ENCODE results near the gene UNC93B1.

Gene UNC93B1

DNA sequence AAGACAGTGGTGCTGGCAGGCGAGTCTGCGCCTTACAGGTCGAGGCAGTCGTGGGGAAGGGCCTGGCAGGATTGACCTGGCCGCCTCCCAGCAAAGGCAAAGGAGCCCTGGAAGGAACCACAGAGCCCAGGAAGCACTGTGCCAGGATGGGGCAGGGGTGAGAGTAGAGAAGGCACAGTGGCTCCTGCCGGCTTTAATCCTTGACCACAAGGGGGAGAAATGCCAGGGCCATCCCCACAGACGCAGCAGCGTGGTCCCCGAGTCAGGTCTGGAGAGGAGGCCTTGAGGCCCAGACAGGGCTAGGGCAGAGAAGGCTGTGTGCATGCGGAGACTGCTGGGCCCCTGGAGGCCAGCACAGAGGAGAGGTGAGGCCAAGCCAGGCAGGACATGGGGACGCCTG, 16.7 kb upstream of the UNC93B1 start:
- no peak for DNase-seq

DNA sequence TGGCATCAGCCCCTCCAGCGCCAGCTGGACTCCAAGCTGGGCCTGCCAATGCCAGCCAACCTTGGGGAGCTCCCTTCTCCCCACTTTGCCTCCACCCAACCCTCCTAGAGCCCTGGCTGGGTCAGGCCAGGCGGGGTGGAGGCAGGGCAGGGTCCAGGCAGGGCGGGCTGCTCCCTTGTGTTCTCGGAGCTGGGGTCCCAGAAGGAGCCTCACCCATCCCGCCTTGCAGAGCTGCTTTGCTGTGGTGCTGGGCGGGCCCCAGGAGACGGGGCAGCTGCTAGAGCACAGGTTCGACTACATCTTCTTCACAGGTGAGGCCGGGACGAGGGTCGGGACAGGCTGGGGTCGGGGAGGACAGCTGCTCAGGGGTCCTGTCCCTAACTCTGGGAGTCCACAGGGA, 15.6 kb upstream of the UNC93B1 start:
- DNase-seq: no peak

DNA sequence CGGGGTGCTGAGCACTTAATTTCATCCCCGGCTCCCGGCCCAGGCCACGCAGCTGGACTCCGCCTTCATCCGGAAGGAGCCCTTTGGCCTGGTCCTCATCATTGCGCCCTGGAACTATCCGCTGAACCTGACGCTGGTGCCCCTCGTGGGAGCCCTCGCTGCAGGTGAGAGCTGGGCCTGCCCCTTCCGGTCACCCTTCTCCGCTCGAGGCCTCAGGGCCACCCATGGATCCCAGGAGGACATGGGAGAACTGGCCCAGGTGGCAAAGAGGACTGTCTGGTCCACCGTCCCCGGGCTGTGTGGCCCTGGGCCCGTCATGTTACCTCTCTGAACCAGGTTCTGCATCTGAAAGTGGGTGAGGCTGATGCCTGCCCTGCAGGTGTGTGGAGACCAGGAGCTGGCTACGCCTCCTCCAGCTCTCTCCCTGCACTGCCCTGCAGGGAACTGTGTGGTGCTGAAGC, 14.9 kb upstream of the UNC93B1 start:
- DNase-seq: no peak

DNA sequence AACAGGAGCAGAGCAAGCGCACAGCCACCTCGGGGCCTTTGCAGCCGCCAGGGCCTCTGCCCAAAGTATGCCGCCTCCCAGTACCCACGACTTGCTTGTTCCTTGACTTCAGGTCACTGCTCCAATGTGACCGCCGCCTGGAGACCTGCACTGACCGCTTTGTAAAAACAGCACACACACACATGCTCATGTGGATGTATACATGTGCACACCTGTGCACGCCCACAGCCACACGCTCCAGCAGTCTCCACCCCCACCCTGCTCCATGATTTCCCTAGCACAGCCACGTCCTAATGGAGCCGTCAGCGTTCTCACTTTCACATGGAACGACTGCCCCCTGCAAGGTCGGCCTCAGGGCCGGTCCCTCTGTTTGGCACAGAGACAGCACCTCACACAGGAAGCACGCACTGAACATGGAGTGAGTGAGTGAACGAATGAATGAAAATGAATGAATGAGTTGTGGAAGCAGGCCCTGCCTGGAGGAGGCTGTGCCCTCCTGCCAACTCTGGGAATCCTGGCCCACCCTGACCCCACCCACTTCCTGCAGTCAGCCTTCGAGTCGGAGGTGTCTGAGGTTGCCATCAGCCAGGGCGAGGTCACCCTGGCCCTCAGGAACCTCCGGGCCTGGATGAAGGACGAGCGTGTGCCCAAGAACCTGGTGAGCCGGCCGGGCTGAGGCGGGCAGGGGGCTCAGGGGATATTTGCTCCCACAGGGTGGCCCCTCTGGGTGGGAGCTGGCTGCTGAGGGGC, 14.3 kb upstream of the UNC93B1 start:
- DNase-seq: no peak

DNA sequence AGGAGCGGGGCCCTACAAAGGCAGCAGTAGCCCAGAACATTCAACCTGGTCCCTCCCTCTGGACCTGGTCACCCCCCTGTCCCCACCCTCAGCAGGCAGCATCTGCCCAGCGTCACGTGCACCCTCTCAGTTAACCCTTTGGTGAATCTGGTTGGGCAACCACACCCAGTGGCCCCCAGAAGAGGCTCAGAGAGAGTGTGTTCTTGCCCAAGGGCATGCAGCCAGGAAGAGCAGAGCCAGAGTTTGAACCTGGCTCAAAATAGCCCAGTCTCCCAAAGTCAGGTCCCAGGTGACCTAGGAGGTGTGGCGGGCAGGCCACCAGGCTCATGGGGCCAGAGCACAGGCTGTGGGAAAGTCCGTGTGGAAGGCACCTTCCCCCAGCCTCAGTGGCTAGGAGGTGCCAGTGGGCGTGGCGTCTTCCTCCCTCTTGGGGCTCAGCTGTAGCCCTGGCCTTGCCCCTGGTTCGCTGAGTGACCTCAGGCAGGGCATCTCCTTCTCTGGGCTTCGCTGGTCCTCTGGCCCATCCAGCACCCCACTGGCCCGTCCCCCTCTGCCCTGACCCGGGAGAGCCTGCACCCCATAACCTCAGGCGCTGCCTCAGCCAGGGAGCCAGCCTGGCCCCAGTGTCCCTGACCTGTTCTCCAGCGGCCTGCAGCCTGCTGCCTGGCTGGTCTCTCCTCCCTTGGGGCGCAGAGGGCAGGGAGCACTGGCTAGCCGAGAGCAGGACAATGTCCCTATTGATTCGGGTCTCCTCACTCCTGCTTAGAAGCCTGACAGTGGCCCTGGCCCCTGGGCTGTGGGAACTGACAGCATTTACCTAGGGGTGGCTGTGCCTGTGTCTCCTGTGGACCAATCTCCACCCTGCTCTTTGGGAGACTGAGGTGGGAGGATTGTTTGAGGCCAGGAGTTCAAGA, 13.3 kb upstream of the UNC93B1 start:
- DNase-seq: no peak

DNA sequence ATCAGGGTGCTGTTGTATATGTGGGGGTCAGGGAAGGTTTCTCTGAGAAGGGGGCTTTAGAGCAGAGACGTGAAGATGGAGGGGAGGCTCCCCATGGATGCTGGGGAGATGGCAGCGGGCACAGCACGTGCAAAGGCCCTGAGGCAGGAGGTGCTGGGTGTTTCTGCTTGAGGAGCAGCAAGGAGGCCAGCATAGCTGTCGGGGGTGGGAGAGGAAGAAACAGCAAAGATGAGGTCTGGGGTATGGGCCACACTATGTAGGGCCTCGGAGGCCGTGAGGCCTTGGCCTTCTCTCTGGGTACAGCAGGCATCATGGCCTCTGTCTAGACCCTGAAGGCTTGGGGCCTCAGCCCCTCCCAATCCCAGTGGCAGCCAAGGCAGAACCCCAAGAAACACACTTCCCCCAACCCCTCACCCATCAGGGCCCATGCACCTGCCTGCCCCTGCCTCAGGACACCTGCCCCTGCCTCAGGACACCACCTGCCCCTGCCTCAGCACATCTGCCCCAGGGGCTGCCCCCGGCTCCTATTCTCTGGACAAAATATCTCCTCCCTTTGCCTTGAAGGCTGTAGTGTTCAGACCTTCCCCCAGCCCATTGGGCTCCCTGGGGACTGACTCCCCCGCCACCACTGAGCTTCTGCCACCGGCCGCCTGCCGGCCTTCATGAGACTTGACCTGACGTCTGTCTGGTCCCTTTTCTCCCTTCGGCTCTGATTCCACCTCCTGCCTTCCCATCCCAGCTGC, 12.4 kb upstream of the UNC93B1 start:
- DNase-seq: no peak

DNA sequence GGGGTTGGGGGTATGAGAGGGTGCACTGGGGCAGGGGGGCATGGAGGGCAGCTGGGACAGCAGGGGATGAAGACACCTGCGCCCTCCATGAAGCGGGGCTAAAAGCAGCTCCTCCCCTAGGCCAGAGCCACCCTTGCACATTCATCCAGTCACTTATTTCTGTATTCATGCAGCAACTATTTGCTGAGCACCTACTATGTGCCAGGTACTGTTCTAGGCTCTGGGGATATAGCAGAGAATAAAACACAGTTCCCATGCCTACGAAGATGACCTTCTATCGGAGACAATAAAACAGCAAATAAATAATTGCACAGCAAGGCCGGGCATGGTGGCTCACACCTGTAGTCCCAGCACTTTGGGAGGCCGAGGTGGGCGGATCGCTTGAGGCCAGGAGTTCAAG, 11.6 kb upstream of the UNC93B1 start:
- no peak for DNase-seq

DNA sequence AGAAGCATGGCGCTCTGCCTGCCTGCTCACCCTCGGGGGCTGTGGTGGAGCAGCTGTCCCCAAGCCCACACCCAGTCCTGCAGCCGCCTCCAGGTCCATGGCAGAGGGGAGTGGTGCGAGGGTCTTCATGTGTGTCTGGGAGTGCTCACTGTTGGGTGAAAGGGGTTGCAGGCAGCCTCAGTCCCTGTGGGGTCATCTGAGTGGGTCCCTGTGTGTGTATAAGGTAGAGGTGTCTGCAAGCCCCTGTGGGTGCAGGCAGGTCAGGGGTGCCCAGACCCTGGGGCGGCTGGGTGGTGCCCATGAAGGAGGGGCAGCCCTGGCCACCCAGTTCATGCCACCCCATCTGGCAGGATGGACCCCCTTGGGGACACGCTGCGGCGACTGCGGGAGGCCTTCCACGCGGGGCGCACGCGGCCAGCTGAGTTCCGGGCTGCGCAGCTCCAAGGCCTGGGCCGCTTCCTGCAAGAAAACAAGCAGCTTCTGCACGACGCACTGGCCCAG, 11.1 kb upstream of the UNC93B1 start:
- no peak for DNase-seq

DNA sequence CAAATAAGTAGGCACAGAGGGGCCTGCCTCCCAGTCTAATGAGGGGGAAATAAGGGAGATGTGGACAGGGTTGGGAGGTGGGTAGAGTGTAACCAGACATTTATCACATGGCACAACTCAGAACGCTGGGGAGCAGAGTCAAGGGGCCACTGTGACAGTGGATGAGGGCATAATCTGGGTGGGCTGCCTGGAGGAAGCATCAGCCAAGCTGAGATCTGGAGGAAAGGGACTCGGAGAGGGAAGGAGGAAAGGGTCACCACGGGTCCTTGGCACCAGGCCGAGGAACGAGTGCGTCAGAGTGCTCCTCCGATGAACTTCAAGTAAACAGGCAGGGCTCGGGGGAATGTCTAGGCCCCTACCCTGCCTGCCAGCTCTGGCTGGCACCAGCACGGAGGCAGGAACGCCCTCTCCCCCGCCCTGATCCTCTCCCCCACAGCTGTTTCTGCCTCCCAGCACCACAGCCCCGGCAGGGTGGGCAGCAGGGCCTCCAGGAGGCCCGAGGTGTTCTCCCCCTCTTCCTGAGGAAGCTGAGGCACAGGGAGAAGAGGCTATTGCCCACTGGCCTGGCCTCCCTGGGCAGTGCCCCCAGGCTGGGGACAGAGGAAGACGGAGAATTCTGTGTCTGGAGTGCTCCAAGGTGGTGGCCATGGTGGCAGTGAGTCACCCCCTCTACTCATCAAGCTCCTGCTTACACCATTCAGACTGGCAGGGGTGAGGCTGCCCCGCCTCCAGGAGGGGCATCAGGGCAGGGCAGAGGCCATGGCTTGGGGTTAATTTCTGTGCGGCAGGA, 10.5 kb upstream of the UNC93B1 start:
- no peak for DNase-seq

DNA sequence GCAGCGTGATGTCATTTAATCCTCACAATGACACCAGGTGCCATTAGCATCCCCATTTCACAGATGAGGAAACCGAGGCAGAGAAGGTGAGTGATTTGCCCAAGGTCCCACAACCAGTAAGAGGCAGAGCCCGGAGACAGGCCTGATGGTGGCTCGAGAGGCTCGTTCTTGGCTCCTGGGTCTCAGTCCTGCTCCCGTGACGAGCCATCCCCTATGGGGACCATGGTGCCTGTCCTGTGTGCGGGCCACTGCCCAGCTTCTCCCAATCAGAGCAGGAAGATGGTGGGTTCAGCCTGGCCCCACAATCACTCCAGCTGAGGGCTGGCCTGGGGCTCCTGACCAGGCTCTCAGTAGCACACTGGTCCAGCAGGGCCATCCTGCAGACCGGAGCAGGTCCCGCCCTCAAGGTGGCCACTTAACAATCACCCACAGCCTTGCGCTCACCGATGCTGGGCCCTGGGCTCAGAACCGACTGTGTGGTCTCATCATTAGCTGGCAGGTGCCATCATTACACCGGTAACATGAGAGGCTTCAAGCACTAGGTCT, 9.8 kb upstream of the UNC93B1 start:
- no peak for DNase-seq

DNA sequence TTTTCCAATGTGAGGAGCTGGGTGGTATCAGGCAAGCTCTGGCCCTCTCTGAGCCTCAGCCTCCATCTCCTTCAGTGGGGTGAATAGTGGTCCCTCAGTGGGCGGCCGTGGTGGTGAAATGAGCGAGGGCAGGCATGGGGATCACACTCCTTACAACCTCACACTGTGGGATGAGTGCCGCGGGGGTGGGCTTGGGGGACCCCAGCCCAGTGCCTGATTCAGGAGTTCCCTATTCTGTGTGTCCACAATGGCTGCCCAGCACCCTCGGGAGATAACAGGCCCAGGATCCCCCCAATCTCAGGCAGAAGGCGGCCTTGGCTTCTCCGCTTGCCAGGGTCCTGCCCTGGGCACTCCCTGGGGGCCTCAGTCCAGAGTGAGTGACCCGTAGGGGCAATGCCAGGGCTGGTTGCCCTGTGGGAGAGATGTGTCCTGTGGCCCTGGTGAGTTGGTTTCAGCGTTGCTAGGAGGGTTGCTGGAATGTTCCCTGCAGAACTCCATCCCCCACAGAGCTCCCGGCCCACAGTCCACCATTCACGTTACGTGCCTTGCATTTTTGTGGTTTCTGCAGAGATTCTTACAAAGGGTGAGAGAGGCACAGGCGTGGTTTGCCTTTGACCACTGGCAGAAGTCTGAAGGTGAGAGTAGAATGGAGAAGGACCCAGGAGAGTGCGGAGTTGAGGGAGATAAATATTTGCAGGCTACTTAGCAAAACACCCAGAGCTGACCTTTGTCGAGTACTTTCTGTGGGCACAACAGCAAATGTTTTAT, 9.1 kb upstream of the UNC93B1 start:
- no peak for DNase-seq

DNA sequence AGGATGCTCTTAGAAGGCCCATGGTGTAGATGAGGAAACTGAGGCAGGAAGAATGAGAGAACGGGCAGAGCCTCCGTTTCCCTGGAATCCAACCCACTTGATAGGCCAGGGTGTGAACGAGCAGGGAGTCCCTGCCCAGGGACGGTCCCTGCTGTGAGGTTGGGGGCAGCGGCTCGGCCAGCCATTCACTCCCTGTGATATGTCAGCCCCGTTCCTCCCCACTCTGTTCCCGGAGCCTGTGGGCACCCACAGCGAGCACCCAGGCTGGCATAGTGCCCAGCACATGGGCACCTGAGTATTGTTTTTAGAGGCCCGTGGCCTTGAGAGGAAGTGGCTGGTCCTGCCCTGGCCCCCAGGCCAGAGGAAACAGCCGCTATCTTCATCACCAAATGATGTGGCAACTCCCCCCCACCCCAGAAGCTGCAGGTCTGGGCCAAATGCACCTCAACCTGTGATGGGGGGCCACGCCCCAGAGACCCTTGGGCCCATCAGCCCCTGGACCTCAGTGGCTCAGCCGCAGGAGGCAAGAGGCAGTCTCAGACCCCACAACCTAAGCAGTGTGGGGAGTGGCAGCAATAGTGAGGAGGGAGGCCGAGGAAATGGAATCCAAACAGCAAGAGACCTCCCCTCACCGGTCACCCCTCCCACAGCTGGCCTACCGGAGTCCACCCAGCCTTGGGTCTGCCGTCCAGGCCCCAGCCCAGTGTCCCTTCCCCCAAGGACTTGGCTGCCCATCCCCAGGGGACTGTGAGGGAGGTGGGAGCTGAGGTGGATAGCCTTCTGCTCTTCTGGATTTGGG, 8.3 kb upstream of the UNC93B1 start:
- DNase-seq: no peak

DNA sequence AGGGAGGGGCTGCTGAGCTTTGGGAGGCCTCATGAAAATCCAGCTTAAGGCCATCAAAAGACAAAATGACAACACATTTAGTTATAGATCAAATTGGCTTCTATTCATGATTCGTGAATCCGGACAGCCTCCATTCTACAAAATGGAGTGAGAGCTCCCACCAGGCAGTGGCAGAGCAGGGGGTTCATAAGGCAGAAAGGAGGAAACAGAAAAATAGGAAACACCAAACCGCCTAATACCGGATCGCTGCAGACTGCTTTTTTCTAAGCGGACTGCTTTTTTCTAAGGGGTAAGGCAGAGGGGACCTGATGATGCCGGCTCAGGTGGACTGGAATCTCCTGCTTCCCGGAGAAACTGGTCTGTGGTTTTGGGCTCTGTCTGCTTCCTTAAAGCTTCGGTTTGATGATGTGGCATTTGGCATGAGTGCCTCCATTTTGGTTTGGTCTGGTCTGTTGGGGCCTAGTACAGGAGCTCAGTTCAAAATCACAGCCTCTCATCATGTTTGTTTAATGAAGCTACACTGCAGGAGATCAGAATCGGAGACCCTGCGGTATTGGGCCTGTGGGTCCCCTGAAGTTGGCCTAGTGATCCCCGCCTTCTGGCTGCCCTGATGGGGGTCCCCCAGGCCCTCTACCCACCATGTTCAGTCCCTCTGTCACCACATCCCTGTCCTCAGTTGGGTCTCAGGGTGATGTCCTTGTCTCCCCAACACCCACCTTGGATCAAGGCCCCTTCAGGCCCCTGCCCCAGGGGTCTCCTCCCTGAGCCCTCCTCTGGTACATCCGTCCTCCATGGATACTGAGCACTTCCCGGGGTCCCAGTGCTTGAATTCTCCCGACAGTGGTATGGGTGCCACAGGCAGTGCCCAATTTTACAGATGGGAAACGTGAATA, 7.4 kb upstream of the UNC93B1 start:
- no peak for DNase-seq

DNA sequence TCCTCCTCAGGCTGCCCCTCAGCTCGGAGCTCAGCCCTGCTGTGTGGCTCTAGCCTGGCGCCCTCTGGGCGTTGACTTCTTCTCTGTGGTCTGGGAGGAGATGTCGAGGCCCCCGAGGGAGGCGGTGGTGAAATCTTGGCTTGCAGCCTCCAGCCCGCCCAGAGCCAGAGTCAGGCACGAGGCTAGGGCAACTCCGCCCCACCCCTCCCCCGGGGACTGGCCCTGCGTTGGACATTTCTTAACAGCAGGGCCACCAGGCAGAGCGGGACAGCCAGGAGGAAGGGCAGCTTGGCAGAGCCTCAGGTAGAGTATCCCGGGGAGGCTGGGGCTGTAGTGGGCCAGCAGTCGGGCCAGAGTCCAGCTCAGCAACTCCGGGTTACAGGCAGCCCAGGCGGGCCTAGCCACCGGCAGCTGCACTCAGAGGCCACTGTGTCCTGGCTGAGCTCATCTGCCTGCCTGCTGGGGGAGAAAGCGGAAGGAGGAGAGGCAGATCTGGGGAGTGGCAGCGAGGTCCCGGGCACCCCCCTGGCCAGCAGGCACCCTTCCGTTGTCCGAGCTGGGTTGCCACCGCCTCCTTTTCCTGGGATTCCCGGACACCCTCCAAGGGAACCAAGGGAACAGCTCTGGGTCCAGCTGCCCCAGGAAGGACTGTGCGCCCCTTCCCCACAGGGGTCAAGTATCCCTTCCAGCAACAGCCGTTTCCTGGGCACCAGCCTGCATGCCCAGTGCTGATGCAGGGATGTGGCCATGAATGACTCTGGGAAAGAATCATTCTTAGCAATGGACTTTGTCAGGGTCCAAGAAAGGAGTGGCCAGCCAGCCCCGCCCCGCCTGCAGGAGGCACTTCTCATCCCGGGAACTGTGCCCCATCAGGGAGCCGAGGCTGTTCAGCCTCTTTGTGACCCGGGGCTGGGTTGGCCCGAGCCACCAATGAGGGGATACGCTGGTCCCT, 6.5 kb upstream of the UNC93B1 start, which contains the start of gene ALDH3B1:
ALDH3B1 (plus strand) TSS at position 238 of the 952 bp plus-strand sequence. CDS start 4,971 bp downstream, outside the sequence.
- no peak for DNase-seq

DNA sequence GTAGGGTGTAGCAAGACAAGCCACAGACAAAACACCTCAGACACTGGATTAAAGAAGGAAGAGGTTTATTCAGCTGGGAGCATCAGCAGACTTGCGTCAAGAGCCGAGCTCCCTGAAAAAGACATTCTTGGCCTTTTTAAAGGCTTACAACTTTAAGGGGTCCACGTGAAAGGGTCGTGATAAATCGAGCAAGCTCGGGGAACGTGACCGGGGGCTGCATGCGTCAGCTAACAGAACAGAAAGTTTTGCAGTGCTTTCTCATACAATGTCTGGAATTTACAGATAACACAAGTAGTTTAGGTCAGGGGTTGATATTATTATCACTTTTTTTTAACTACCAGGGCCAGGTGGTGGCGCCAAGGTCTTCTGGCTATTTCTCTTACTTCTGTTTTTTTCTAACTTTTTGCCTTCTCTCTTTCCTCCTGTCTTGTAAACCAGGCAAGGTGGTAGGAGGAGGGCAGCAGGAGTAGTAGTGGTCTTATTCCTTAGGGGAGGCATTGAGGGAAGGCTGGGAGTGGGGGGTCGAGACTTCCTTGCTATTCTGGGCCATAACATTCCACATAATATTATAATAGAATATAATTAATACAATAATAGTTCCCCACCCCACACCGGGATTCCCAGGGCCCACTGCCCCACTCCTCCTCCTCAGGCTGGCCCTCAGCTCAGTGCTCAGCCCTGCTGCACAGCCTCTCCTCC, 5.6 kb upstream of the UNC93B1 start:
- DNase-seq: no peak

DNA sequence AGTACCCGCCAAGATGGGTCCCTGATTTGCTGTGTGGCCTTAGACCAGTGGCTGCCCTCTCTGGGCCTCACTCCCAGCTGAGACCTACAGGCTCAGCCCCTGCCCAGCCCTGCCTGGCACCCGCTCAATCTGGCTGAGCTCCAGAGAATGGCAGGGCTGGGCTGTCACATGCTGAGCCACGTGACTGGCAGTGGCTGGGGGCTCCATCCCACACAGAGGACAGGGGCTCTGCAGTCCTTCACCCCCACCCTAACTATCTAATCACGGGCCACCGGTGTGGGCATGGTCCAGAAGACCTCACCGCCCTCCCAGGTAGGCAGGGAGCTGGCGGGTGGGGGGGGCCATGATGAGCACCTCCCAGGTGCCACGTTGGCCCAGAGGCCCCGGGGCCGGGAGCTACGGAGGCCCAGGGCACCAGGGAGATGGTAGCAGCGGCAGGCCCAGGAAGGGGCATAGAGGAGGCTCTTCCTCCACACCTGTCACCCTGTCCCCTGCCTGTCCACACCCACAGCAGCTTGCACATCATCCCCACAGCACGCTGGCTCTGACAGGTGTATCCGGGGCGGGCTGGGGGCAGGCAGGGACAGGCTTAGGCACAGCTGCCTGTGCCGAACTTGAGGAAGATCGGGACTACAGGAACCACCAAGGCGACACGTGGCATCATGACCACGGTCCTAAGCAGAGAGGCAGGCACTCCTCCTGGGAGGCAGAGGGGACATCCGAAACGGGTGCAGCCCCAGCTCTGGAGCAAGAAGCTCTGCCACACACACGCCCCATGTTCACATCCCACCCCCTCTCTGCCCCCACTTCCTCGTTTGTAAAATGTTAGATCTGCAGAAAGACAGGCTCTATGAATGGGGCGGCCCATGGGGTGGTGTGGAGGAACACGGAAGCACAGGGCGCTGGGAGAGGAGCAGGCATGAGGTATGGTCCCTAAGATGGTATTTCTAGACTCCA, 4.8 kb upstream of the UNC93B1 start:
- DNase-seq: no peak
